GM18505 (cell line): ENCODE measurements around the gene ERO1A.

ENCODE experiments used
- ATAC-seq: cut with Tn5 transposase; IDR thresholded peaks from one replicate; pipeline ENCODE4 v1.9.1; 2021; ENCODE audit not compliant: unreplicated experiment
- POLR2A ChIP-seq: IDR thresholded peaks from 4 replicates; pipeline ENCODE4 v1.6.1; 2011; ENCODE audit warnings: borderline replicate concordance; ENCODE audit not compliant: insufficient read depth, insufficient read length; ENCODE audit errors: extremely low read depth

ERO1A gene

DNA sequence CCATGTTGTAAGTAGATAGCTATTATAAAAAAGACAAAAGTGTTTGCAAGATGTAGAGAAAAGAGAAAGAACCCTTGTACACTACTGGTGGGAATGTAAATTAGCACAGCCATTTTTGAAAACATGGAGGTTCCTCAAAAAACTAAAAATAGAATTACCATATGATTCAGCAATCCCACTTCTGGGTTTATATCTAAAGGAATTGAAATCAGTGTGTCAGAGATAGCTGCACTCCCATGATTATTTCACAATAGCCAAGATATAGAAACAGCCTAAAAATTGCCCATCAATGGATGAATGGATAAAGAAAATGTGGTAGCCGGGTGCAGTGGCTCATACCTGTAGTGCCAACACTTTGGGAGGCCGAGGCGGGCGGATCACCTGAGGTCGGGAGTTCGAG is 20.8 kb upstream of the ERO1A start:
- TF ChIP-seq POLR2A: no peak
- no peak for ATAC-seq

DNA sequence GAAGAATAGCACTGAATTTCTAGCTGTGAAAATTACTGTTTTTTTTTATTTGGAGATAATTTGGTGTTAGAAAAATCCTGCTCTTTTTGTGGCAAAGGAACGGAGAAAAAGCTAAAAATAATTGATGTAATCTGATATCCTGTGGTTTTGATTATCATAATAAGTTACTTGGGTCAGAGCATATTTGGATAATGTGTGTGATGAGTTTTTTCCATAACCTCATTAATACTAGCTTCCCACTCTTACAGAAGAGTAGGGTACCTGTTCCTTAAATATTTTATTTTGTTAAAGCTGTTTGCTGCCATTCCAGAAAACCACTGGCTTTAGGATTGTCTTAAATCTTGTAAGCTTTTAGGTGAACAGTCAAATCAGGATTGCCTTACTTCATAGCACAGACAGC is 16.3 kb upstream of the ERO1A start:
- TF ChIP-seq POLR2A: no peak
- ATAC-seq: no peak

DNA sequence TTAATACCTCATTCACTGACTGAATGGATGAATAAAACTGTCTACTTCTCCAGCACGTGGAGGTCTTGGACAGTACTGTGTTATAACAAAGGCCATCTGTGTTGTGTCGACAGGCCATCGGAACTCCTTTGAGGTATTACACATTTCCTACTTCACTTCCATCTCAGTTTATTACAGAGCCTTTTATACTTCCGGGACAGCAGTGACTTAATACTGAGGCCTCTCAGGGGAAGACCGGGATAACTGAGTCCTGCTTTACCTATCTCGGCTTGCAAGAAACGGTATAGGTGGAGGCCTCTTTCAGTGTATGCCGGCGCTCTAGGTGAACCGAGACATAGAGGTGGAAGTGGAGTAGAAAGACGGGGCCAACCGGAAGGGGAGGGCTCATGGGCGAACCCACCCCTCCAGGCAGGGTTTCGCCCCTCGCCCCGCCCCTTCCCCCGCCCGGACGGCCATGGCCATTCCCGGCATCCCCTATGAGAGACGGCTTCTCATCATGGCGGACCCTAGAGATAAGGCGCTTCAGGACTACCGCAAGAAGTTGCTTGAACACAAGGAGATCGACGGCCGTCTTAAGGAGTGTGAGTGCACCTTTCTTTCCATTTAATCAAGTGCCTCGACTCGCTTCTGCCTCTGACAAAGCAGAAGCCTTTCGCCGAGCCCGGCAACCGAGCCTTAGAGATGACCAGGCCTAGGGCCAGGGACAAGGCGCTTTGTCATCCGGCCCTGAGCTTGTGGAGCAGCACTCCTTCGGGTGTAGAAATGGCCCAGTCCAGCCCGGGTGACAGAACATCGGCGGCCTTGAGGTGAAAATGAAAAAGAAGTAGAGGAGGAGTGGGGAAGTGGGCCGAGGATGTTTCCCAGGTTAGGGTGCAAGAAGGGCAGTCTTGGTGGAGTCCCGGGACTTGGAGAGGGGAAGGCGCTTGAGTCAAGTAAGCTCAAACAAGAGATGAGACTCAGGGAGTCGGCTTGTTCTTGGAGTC is 11.7 kb upstream of the ERO1A start, which contains the start of gene PSMC6:
PSMC6 (plus strand) TSS at position 477 of the 983 bp plus-strand sequence; CDS start at position 497, 20 bp downstream.
- ATAC-seq: peak; percentile 97

DNA sequence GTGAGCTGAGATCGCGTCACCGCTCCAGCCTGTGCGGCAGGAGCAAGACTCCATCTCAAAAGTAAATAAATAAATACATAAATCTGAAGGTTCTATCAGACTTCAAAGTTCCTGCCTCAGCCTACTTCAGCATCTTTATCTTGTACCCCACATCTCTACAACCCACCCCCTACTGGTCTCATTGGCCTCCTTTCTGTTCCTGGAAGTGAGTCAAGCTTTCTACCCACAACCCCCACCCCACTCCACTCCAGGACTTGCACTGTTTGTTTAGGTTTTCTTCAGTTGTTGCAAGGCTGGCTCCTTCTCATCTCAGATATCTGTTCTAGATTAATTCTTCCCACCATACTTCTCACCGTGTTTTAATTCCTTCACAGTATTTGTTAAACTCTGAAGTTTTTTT is 10.9 kb upstream of the ERO1A start:
- ATAC-seq: no peak

More for the DNA sequence above, 11.7 kb upstream of the ERO1A start, which contains the start of gene PSMC6:
- peak; percentile 88 for TF ChIP-seq POLR2A

DNA sequence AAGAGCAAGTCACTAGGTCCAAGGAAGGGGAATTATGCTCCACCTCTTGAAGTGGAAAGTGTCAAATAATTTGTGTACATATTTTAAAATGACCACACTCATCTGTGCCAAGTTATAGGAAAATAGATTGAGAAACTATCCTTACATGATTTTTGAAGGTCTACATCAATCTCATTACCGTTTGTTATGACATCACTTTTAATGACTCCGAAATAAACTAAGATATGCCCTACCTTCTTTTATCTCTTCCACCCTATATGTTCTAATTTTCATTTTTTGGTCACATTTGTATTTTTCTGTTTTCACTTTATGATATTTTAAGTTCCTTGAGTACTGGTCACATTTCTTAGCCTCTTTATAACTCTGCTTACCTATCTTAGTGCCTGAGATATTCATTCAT is 8.3 kb upstream of the ERO1A start:
- ATAC-seq: no peak
- TF ChIP-seq POLR2A: no peak

More for the DNA sequence above, 10.9 kb upstream of the ERO1A start:
- no peak for TF ChIP-seq POLR2A

DNA sequence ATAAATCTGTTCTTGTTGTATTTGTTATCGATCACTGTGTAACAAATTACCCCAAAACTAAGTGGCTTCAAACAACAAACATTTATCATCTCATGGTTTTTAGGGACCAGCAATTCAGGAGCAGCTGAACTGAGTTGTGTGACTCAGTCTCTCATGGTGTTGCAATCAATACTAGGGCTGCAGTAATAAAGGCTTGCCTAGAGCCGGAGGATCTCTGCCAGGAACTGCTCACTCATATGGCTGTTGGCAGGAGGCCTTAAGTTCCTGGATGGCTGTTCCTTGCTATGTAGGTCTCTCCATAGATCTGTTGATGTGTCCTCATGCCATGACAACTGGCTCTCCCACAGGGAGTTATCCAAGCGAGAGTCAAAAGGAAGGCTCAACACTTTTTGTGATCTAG is 7.9 kb upstream of the ERO1A start:
- ATAC-seq: no peak

DNA sequence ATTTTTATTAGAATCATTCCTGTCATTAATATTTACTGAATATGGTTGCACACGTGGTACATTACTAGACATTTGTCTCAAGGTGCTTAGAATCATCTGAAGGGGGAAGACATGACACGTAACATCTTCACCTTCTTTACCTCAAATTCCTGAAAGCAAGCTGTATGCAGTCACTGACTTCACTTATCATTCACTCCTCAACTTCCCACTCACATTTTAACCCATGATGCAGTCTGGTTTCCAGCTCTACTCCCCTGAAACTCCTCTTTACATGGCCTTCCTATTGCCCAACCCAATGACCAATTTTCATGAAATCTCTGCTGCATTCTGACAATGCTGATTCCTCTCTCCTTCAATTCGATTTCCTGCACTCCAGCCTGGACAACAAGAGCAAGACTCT is 5.9 kb upstream of the ERO1A start:
- TF ChIP-seq POLR2A: no peak
- ATAC-seq: no peak

More for the DNA sequence above, 7.9 kb upstream of the ERO1A start:
- TF ChIP-seq POLR2A: no peak

DNA sequence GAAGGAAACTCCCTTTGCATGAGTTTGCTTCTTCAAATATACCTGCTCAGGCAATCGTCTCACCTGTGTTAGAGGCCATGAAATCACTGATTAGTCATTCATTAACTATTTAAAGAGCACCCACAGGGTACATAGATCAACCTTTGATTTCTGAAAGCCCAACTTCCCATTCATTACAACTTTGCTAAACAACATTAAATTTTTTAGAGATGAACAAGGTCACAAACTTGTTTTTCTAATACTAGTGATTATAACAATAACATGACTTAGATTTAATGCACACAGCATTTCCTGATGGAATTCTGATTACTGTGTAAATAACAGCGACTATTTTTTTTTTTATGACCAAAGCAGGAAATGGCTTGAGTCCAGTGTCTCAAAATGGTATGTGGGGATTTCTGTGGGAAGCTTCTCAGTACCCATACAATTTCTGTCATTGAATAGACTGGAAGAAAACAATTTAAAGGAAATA is 5.4 kb upstream of the ERO1A start:
- ATAC-seq: no peak
- TF ChIP-seq POLR2A: no peak

DNA sequence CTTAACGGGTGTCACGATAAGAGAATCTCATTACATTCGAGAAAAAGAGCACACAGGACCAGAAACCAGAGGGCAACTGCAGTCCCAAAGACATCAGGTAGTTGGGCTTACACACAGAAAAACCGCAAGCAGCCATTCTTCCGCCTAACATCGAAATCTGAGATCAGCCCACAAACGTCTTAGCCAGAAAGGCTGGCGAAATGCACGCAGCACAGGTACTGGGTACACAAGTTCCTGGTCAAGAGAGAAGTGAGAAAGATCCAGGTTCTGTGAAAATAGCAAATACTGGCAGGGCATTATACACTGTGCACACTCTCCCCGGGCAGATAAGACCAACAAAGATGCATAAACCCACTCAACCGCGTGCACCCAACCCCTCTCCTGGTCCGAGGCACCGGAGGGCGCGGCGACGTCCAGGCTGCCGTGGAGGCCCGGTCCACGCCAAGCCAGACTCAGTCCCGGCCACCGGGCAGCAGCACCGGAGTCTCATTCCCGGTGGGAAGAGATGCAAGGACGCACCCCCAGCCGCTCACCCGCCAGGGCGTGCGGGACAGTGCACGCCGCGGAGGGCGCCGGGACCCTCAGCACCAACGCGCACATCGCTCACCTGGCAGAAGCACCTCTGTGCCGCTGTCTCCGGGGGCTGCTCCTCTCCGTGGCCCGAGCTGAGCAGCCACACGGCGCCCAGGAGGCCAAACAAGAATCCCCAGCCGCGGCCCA is 437 bp downstream of the ERO1A start:
- TF ChIP-seq POLR2A: no peak
- peak; percentile 45 for ATAC-seq

DNA sequence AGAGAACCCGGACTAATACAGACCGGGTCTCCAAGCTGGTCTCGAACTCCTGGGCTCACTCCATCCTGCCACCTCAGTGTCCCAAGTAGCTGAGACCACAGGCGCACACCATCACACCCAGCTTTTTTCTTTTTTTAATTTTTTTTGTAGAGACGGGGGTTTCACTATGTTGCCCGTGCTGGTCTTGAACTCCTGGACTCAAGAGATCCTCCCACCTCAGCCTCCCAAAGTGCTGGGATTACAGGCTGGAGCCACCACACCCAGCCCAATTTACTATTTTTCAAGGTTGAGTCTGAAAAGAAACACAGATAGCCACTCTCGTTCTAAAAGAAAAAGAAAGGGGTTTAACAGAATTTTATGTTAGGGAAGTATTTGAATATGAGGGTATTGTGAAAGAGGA is 1.8 kb downstream of the ERO1A start:
- no peak for ATAC-seq
- TF ChIP-seq POLR2A: no peak

DNA sequence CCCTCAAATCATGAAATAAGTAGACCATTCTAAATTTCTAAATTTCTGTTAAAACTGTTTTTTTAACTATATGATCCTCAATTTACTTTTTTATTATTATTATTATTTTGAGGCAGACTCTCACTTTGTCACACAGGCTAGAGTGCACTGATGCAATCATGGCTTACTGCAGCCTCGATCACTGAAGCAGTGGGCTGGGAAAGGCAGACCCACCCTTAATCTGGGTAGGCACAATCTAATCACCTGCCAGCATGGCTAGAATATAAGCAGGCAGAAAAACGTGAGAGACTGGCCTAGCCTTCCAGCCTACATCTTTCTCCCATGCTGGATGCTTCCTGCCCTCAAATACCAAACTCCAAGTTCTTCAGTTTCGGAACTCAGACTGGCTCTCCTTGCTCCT is 2.3 kb downstream of the ERO1A start:
- no peak for ATAC-seq
- TF ChIP-seq POLR2A: no peak

DNA sequence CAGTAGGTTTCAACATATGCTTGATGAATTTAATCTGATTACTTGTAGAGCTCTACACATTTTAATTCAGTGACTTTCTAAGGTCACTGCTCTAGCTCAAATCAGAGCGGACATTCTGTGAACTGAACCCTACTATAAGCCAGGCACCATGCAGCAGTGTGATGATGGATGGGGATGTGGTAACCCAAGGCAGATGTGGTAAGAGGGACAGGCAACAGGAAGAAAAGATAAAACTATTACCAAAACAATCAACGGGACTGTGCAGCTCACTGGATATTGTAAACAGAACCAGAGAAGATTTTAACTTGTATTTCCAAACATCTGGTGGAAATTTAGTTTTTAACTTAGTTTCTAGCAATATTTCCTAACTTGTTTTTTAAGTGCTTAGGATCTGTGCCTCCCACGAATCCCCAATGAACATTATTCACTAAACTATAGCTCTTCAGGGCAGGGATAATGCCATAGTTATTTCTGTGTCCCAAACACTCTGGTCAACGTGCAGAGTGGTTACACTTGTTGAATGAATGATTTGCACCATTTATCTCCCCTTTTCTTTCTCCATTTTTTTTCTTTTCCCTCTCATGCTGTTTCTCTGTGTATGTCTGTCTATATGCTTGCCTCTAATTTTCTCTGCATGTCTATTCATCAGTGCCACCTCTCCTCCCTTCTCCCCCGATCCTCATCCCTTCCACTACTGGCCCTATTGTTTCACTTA is 3.0 kb downstream of the ERO1A start:
- no peak for ATAC-seq
- no peak for TF ChIP-seq POLR2A
